Measurements from ENCODE around the gene VRK2.
A peak's percentile ranks its signal among the peaks of the same experiment; 100 is the strongest.

The VRK2 gene

DNA sequence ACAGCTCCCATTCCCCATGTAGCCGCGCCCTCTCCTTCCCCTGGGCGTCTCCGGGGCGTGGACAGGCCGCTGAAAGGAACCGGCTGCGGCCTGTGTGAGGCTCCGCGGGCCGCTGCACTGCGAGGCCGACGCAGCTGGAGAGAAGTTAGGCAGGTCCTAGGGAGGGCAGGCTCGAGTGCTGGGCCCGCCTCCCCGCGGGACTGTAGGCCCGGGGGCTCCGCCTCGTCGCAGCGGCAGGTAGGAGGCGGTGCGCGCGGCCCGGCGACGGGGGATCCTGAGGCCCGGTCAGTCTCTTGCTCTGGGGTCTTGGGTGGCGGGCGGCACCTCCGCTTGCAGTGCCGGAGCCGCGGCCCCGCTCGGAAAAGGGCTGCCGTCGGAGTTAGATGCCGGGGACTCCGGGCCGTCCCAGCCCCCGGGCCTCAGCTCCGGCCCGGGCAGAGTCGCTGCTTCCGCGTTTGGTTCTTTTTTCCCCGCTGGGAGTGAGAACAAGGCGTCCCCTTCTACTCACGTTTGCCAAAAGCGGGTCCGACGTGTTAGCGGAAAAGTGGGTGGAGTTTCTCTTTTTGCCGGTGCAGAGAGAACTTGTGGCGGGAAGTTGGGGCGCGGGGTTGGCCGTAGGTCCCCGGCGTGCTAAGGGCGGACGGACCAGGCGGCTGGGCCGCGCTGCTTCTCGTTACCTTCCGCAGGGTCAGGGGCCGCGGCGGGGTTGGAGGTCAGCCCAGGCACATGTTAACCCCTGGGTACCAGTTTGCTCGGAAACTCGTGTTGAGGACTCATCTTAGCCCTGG, at the start of gene VRK2:
VRK2 (plus strand) TSS at position 222 of the 788 bp plus-strand sequence. CDS start 2,026 bp downstream, outside the sequence.
- DNase-seq (ENCODE audit: low spot score): peak; percentile 93

DNA sequence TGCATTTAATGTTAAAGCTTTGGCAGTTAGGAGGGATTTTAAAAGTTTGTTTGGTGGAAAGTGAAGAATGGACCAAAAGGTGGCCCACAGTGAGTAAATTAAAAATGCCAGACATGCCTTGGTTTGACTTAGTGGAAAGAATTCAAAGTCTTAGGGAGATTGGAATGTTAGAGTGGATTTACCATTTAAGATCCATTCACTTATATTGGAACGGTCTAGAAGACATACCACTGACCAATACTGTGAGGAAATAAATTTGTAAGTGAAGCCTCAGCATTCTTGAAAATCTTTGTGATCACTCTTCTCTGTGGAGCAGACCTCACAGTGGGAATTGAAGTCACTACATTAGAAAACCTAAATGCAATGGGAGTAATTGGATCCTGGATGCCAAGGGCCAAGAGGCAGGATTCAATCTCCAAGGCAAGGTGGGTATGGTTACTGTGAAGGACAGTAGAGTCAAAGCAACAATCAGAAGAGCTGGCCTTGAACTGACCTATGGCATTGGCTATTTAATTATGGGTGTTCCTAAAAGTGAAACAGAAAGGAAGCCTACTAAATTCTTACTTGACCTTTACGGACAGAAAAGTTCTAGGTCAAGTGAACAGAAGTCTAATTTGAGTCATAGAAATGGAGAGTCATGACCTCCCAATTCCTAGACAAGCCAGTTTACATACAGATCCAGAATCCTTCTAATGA, 40.2 kb upstream of the VRK2 start:
- no peak for DNase-seq (ENCODE audit: low spot score)

DNA sequence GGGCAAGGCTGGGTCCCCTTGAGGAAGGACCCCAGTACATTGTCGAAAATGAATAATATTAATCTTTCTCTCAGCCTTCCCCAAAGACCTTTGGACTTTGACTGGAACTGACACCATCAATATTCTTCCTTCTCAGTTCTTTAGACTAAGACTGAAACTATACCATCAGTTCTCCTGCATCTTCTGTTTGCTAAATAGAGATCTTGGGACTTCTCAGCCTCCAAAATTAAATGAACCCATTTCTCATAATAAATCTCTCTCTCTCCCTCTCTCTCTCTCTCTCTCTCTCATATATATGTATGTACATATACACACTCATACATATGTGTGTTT, 39.7 kb upstream of the VRK2 start:
- DNase-seq (ENCODE audit: low spot score): no peak

DNA sequence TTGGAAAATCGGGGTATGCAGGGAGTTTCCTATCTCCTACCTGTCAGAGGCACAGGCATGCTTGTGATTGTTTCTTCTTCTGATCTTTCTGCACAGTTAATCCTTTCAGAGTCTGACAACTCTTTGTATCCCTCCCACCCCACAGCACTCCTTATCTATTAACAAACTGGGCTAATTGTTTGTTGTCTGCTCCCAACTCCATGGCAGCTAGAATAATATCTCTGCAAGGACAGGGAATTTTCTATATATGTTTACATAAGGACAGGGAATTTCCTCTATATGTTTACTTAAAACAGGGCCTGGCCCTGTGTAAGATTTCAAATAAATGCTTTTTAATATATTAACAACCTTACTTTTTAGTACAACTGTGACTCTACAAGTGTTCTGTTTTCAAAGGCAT, 36.0 kb upstream of the VRK2 start:
- DNase-seq (ENCODE audit: low spot score): no peak

DNA sequence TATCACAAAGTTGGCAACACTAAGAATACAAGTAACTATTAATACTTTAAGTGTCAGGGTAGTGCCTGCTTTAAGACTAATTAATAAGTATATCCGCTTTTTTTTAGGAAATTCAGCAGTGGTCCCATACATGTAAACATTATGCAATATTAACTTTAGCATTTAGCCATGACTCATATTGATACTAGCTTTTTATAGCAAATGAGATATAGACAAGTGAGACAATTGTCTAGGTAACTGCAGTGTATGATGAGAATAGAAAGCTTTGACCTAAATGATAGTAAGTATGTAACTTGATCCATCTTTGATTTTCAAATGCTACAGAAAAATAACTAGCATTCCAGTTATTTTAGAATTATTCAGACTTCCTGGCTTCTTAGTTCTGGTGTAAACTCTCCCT, 27.4 kb upstream of the VRK2 start:
- no peak for DNase-seq (ENCODE audit: low spot score)

DNA sequence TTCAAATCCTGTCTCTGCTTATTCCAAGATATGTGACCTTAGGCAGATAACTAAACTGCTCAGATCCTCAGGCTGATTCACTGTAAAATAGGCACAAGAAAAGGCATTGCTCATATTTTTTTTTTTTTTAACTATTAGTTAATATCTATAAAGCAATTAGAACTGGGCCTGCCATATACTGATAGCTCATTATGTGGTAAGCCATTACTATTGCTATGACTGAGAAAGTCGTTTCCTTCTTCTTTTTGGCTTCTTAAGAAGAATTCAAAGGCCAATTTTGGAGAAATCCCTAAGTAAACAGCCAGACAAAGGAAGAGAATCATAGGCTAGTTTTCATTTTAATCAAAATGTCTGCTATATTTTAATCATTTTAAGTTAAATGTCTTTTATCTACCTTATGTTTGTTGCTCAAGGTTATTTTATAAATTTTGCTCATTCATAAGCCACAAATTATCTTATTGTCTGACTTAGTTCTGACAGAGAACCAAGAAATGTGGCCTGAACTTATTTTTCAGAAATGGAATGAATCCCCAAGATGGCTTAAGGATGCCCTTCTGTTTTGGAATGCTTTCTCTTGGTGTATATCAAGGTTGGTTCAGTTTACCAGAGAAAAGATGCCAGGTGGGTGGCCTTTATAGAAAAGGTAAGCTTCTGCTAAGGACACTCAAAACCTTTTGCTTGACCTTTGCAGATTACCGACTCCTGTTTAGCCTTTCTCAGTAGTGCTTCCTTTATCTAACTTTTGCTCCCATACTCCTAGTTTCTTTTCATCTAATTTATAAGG, 21.3 kb upstream of the VRK2 start:
- no peak for DNase-seq (ENCODE audit: low spot score)

DNA sequence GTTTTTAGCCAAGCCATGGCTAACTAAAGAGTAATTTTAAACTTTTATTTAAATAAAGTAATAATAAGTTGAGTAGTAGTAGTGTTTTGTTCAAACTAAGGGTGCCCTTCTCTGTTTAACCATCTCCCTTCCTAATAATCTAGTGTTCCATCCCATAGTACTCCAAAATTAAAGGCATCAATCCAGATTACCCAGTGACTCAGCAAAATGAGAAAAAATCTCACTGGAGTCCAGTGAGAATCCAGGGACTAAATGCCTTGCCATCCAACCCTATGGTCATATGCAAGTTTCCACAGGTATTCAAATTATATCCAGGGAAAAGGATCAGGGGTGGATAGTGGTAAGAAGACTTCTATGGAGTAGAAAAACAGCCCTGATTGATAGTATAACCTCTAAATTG, 19.6 kb upstream of the VRK2 start:
- no peak for DNase-seq (ENCODE audit: low spot score)

DNA sequence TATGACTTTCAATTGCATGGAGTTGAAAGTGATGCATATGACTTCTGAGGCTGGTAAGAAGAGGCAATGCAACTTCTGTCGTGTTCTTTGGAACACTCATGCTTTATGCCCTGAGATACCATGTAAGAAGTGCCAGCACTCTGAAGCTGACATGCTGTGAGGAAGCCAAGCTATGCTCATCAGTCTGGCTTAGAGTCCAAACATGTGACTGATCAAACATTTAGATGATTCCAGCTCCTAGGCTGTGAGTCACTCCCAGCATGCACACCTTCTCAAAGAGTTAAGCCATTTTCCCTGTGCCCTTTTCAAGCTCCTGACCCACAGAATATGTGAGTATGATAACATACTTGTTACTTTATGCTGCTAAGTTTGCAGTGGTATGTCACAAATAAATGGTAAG, 15.8 kb upstream of the VRK2 start:
- DNase-seq (ENCODE audit: low spot score): no peak

DNA sequence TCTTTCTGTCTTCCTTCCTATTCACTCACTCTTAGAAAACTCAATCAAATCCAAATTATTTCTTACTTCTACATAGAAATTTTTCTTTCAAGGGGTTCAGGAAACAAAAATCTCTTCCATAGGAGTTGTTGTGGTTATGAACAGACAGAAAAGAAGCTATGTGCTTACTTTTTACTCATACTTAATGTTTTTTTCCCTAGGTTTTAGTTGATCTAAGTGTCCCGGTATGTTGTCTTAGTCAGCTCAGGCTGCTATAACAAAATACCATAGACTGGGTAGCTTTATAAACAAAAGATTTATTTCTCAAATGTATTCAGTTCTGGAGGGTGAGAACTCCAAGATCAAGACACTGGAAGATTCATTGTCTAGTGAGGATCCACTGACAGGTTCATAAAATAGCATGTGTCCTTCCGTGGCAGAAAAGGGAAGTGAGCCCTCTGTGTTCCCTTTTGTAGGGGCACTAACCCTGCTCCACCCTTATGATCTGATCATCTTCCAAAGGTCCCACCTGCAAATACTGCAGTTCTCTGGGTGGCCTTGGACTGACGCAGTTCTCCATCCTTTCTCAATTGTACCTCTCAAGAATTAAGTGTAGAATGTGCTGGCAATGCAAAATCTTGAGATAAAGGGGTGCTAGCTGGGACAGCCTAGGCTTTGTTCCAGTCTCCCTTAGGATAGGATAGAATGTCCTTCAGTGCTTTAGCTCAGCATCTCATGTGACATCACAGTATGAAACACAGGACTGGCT, 14.4 kb upstream of the VRK2 start:
- DNase-seq (ENCODE audit: low spot score): no peak

DNA sequence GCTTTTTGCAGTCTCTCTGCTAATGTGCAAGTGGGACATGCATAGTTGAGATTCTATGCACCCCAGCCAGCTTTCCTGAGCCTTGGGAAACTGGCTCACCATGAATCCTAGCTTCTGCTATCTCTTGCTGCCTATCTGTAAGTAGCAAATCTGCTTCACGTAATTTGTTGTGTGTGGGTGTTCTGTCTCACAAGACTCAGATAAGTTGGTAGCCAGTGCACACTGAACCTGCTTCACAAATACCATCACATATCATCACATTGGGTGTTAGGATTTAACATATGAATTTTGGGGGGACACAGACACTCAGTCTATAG, 13.9 kb upstream of the VRK2 start:
- no peak for DNase-seq (ENCODE audit: low spot score)

DNA sequence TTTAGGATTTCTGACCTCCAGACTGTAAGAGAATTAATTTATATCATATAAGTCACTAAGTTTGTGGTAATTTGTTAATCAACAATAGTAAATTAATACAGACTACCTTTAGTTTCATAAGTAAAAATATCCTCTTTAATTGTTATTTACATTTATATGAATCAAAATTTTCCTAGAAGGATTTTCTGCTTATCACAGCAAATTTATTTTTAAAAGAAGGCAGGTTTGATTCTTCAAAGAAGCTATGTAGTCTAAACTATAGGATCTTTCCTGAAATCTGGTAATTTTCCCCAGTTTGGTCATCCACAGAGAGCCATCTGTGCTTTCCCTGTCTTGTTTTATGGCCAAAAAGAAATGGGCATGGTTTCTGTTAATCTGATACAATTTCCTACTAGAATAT, 13.1 kb upstream of the VRK2 start:
- no peak for DNase-seq (ENCODE audit: low spot score)

DNA sequence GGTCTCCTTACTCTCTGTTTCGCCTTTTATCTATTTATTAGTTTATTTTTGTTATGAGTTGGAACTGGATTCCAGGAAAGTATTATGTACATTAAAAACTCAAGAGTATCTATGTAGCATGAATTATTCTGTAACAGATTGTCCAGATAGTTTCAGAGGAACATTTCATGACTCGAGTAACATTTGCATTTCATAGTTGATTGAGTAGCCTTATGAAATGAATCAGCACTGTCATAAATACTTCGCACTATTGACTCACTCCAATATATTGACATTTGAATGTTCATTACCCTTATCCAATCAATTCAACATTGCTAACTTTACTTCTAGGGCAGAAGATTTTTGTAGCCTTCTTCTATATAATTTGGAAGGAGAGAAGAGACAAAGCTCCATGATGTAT, 11.3 kb upstream of the VRK2 start:
- no peak for DNase-seq (ENCODE audit: low spot score)

DNA sequence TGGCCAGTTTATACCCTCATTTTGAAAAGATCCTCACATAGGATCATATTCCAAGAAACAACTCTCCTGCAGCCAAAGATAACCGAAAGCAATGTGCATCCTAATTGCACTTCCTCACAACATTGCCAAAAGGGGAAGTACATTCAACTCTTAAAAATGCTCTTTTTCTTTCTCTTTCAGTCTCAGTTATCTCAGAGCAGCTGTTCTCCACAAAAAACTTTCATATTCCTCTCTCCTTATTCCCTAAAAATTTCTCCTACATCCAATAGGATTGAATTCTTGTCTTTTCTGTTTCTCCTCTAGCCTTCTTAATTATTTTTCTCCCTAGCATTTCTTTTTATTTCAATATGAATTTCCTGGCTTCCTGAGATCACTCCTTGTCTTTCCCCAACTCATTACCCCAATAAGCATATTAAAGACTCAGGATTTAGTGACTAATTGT, 7.4 kb upstream of the VRK2 start:
- DNase-seq (ENCODE audit: low spot score): peak; percentile 31

DNA sequence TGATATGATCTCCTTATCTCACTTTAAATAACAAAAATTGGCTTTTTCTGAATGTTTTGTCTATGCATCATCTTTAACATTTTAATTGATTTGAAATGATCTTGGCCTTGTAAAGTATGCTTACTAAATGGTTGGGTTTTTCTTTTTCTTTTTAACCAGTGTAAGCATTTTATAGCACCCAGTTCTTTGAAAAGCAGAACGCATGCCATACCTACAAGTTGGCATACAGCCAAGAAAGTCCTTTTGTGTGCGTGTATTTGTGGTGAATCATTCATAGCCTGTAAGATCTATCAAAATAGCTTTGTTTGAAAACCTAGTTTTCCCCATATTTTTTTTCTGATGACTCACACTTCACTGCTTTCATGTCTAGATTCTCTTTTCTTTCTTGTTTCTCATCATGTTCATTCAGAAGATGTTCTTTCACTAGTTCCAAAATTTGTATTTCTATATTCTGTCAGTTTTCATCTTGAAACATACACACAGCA, 4.1 kb upstream of the VRK2 start:
- peak; percentile 29 for DNase-seq (ENCODE audit: low spot score)

DNA sequence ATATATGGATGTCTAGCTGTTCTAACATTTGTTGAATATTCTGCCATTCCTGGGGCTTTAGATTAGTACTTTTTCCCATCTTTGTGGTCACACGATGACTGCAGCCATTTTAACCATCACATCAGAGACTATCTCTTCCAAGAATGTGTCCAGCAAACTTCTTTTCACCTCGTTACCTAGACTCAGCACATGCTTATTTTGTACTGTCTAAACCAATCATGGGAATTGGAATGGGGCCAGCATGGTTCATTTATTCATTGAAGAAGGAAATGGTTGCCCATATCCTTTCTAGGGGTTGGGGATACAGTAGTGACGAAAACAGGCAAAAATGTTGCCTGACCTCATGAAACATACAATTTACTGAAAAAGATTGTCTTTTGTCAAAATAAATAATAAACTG, 2.5 kb upstream of the VRK2 start:
- no peak for DNase-seq (ENCODE audit: low spot score)

DNA sequence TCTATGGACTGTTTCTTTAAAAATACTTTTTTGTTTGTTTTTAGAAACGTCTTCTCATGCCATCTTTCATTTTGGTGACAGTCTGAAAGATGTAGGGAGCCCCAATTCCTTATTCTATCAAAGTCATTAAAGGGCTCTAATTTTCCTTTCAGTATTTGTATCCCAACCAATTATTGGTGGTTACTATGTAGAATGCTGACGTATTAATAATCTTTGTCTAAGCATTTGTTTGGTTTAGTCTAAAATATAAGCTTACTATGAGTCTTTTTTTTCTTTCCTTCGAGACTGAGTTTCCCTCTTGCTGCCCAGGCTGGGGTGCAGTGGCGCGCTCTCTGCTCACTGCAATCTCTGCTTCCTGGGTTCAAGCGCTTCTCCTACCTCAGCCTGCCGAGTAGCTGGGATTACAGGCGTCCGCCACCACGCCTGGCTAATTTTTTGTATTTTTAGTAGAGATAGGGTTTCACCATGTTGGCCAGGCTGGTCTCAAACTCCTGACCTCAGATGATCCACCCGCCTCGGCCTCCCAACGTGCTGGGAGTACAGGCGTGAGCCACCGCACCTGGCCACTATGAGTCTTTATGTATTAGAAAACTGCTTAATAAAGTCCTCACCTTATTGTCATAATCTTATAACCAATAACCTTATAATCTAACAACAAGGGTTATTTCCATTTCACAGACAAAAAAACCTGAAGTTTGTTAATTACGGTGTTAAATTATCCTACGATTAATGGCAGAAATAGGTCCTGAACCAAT, 849 bp upstream of the VRK2 start:
- no peak for DNase-seq (ENCODE audit: low spot score)

DNA sequence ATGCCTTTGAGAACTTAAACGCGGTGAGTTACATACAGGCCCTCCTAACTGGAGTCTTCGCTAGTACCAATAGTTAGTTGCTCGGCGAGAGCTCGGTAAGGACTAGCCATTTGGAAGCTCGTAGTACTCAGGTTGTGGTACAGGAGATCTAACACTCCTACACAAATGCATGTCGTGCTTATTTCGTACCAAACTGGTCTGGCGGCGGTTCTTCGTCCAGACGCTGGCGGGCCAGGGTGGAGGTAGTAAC, 346 bp upstream of the VRK2 start:
- no peak for DNase-seq (ENCODE audit: low spot score)

DNA sequence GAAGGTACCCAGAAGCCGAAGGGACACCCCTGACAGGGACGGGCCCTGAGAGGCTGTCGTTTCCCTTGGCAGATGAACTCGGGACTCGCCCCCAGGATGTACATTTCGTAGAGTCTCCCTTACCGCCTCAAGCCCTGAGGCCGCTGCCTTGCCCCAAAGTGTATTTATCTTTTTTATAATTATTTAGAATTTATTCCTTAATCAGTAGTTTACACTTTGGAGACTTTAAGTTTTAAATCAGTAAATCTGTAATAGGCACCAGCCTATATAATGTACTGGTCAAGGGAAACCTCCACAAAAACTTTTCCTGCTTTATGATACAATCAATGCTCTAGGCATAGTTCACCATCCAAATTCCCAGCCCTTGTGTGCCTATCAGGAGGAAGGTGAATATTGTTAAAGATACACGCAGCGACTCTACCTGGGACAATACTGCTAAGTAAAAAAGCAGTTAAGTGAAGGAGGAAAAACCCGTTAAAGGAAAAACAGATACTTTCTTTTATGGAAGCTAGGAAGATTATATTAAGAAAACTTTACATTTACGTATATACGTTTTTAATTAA, 848 bp downstream of the VRK2 start:
- no peak for DNase-seq (ENCODE audit: low spot score)

DNA sequence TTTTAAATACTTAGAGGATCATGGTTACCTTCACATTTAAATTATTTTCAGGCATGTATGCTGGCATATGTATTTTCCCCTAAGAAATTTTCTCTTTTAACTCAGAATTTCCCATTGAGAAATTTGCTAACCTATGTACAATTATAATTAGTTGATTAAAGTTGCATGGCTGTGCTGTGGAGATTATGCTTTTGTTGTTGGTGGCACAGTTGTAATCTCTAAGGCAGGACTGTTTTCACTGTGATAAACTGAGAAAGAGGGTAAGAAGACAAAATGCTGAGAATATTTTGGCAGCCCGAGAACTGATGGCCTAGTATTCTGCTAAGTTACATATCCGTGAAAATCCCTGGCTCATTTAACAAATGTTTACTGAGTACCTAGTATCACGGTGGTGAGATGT, 1.4 kb downstream of the VRK2 start:
- DNase-seq (ENCODE audit: low spot score): no peak

DNA sequence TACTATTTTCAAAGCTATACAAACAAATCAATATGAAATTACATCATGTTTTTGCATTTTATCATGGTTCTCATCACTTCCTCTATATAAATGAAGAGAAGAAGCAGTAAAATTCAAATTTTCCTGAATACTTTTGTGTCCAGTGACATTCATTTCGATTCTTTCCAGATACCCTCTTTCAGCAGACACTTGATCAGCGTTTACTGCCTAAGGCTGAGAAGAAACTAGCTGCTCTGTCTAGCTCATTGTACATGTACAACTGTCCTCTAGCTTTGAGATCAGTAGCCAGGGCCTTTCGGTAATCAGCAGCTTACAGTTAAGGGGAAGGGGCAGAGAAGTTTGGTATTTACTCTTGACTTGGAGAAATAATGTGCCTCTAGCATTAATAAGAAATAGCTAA, 4.8 kb downstream of the VRK2 start:
- DNase-seq (ENCODE audit: low spot score): no peak

DNA sequence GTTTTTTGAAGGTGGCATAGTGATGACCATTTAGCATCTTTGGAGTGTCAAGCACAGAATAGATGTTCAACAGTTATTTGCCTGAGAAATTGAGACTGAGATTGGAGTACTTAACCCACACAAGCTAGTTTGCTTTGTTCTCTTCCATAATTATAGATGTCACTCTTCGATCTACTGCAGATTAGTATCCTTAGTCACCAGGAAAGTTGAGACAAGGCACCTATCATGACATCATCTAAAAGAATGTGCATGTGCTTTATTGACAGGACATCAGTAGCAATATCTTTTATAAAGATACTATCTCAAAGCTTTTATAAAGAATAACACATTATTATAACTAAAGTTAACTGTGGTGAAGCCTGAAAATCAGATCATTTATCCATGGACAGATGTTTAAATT, 6.4 kb downstream of the VRK2 start:
- DNase-seq (ENCODE audit: low spot score): no peak

DNA sequence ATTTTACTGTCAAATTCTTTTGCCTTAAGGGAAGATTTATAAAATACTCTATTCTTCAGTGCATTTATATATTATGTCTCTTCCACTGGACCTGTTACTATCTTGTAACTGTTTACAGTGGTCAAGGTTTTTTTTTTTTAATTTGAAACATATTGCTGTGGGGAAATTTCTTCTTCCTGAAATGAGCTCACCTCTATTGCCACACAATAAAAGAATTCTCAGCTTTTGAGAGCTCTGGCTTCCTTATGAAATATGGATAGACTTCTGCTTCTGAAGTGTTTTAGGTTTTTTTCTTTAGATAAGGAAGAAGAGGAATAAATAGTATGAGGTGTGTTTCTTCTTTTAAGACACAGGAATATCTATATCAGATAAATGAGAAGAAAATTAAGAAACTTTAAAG, 7.7 kb downstream of the VRK2 start:
- DNase-seq (ENCODE audit: low spot score): peak; percentile 55

Measured in GM03348 (cell line).